Measurements from ENCODE around the gene ZSCAN20.

ZSCAN20 gene

GRCh38 chr1:33541966-33542365 lies 69.5 kb downstream of the ZSCAN20 start:
- no peak for DNase-seq

All from stimulated activated CD4-positive, alpha-beta T cell treated with anti-CD3 and anti-CD28 coated beads, Interleukin-4, amount 100 ng/mL, for 1 hour (primary cell).